Karpas-422 (cell line): ENCODE results near the gene SMYD3. TPM values are rescaled to one million over a fixed set of nuclear protein-coding genes. Genes with fewer than 3 reads are reported as not detected.

Source experiments
- DNase-seq: peaks from one replicate; pipeline ENCODE4 v3.0.0-alpha.2; 2015
- H2AFZ ChIP-seq: fragments of 200-600 bp; sonication (generic); 2 replicates; pipeline ENCODE4 v1.6.1; 2014; ENCODE audit warnings: antibody characterized with exemption, low read length, mixed read lengths
- H3K27ac ChIP-seq: fragments of 200-600 bp; sonication (generic); 2 replicates; pipeline ENCODE4 v1.5.1; 2014; ENCODE audit warnings: mild to moderate bottlenecking, low read length, moderate library complexity
- H3K27me3 ChIP-seq: fragments of 200-600 bp; sonication (generic); 2 replicates; pipeline ENCODE4 v1.6.1; 2014; ENCODE audit warnings: low read length, mixed read lengths
- H3K36me3 ChIP-seq: fragments of 200-600 bp; sonication (generic); 2 replicates; pipeline ENCODE4 v1.6.1; 2014; ENCODE audit warnings: low read length, mixed read lengths; ENCODE audit not compliant: insufficient read depth
- H3K4me1 ChIP-seq: fragments of 200-600 bp; sonication (generic); 2 replicates; pipeline ENCODE4 v1.6.1; 2014; ENCODE audit warnings: mild to moderate bottlenecking, low read length, mixed read lengths
- H3K4me2 ChIP-seq: fragments of 200-600 bp; sonication (generic); 2 replicates; pipeline ENCODE4 v1.6.1; 2014; ENCODE audit warnings: low read length, low read depth, mild to moderate bottlenecking; ENCODE audit not compliant: poor library complexity, severe bottlenecking
- H3K4me3 ChIP-seq: fragments of 200-600 bp; sonication (generic); 2 replicates; pipeline ENCODE4 v1.5.1; 2014; ENCODE audit warnings: mild to moderate bottlenecking, antibody characterized with exemption, low read length, mixed read lengths
- H3K79me2 ChIP-seq: fragments of 200-600 bp; sonication (generic); 2 replicates; pipeline ENCODE4 v1.6.1; 2014; ENCODE audit warnings: mild to moderate bottlenecking, low read length, mixed read lengths
- H3K9ac ChIP-seq: fragments of 200-600 bp; sonication (generic); 2 replicates; pipeline ENCODE4 v1.6.0; 2014; ENCODE audit warnings: low read length
- H3K9me2 ChIP-seq: fragments of 200-600 bp; sonication (generic), shearing (Covaris generic); replicated peaks from 2 replicates; pipeline ENCODE4 v1.6.0; 2014; ENCODE audit warnings: mild to moderate bottlenecking, low read length, moderate library complexity; ENCODE audit not compliant: insufficient read depth
- H3K9me3 ChIP-seq: fragments of 300-700, 200-600 bp; sonication (generic); 2 replicates; pipeline ENCODE4 v1.6.1; 2014; ENCODE audit warnings: low read length, mixed read lengths
- H4K20me1 ChIP-seq: fragments of 200-600 bp; sonication (generic); 2 replicates; pipeline ENCODE4 v1.6.1; 2014; ENCODE audit warnings: mild to moderate bottlenecking, antibody characterized with exemption, low read length, low read depth; ENCODE audit not compliant: insufficient read depth
- total RNA-seq: library from RNA; depleted of rRNA; stranded (reverse); fragments of >200 nt; shearing (Covaris generic); gene quantifications from 2 replicates; pipeline ENCODE4 v1.2.3, GENCODE V29; 2014; ENCODE audit warnings: low replicate concordance

Gene SMYD3
- total RNA-seq, 1 experiment from 2014 or later: 67.1 TPM

DNA sequence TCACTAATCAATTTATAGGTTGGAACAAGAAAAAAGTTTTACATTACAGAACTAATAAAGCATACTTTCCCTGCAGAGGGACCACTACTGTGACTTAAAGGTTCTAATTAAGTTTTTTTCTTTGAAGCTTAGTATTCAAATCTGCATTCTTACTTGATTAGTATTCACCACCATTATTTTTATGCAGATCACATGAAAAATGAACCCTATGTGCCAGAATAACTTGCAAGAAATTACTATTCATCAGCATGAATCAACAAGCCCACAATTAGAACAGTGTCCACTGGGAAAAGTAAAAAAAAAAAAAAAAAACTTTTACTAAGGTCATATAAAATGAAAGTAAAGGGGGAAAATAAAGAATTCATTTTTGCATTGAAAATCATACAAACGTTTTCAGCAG is 90.8 kb downstream of the SMYD3 start:
- H3K27ac ChIP-seq: no peak overlapping the region
- no peaks in the 10 kb centered on the region for H3K9me2 ChIP-seq
- no peak overlapping the region for H2AFZ ChIP-seq
- no peaks in the 10 kb centered on the region for H3K9me3 ChIP-seq
- H4K20me1 ChIP-seq: peaks cover 27% of the 10 kb centered on the region
- H3K9ac ChIP-seq: no peak overlapping the region
- H3K4me1 ChIP-seq: no peaks in the 10 kb centered on the region; the same call in 1 of the 2 replicates
- peaks cover 2% of the 10 kb centered on the region; the same call in 1 of the 2 replicates for H3K36me3 ChIP-seq
- no peaks in the 10 kb centered on the region for H3K79me2 ChIP-seq
- DNase-seq: no peak
- H3K4me2 ChIP-seq: no peak overlapping the region
- no peaks in the 10 kb centered on the region for H3K27me3 ChIP-seq
- no peak overlapping the region for H3K4me3 ChIP-seq

DNA sequence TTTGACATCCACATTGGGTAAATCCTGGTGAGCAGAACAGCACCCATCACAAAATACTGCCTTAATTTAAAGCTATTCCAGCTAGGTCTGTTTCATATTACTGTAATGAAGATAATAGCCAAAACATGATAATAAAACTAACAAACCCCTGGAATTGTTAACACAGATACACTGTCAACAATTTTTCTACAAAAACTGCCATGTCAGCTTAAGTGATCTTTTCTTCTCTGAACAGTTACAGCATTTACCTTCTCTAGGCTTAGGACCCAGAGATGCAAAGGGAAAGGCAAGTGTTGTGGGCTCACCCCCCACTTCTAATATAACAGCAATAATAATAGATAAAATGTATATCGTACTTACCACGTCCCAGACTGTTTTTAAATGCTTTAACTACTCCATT is 92.1 kb downstream of the SMYD3 start:
- no peaks in the 10 kb centered on the region for H3K79me2 ChIP-seq
- no peaks in the 10 kb centered on the region for H3K9me3 ChIP-seq
- H3K4me2 ChIP-seq: no peak overlapping the region
- no peak for DNase-seq
- H3K27ac ChIP-seq: no peak overlapping the region
- no peak overlapping the region for H3K4me3 ChIP-seq
- H4K20me1 ChIP-seq: peaks cover 19% of the 10 kb centered on the region; the same call in 1 of the 2 replicates
- H3K9me2 ChIP-seq: no peaks in the 10 kb centered on the region
- no peak overlapping the region for H2AFZ ChIP-seq
- no peak overlapping the region for H3K9ac ChIP-seq
- no peaks in the 10 kb centered on the region for H3K27me3 ChIP-seq
- no peaks in the 10 kb centered on the region; the same call in 1 of the 2 replicates for H3K4me1 ChIP-seq
- H3K36me3 ChIP-seq: peaks cover 2% of the 10 kb centered on the region; the same call in 1 of the 2 replicates

DNA sequence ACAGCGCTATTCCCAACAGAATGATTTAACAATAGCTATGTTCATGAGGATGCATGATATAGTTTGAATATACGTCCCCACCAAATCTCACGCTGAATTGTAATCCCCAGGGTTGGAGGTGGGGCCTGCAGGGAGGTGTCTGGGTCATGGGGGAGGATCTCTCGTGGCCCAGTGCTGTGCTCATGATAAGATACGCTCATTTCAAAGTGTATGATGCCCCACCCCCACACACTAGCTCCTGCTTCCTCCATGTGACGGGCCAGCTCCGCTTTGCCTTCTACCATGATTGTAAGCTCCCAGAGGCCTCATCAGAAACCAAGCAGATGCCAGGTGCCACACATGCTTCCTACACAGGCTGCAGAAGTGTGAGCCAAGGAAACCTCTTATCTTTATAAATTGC is 93.6 kb downstream of the SMYD3 start:
- DNase-seq: no peak
- no peaks in the 10 kb centered on the region for H3K9me3 ChIP-seq
- peaks cover 2% of the 10 kb centered on the region; the same call in 1 of the 2 replicates for H3K36me3 ChIP-seq
- no peak overlapping the region for H3K27ac ChIP-seq
- H3K9me2 ChIP-seq: no peaks in the 10 kb centered on the region
- no peaks in the 10 kb centered on the region for H3K27me3 ChIP-seq
- no peak overlapping the region for H2AFZ ChIP-seq
- no peak overlapping the region for H3K4me2 ChIP-seq
- peaks cover 13% of the 10 kb centered on the region; the same call in 1 of the 2 replicates for H4K20me1 ChIP-seq
- H3K9ac ChIP-seq: no peak overlapping the region
- no peaks in the 10 kb centered on the region for H3K79me2 ChIP-seq
- H3K4me3 ChIP-seq: no peak overlapping the region
- H3K4me1 ChIP-seq: no peaks in the 10 kb centered on the region; the same call in 1 of the 2 replicates

DNA sequence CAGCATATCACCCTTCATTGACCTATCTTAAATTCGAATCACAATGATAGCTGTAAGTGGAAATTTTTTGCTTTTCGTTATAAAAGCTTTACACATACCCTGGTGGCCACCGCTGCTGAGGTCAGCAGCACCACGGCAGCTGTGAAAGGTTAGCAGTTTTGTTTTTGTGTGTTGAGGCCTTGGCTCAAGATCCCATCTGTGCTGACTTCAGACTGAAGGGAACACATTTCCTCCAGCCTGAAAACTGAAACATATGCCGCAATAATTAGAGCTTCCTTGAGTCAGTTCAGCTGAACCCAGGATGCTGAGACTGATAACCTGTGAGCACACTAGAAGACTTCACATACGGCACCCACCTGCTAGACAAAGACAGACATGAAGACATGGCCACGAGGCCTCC is 103.0 kb downstream of the SMYD3 start:
- no peak overlapping the region for H3K9ac ChIP-seq
- H3K36me3 ChIP-seq: no peaks in the 10 kb centered on the region
- H3K4me3 ChIP-seq: no peak overlapping the region
- no peaks in the 10 kb centered on the region for H3K9me2 ChIP-seq
- no peak overlapping the region for H3K27ac ChIP-seq
- H3K79me2 ChIP-seq: no peaks in the 10 kb centered on the region
- no peaks in the 10 kb centered on the region for H3K27me3 ChIP-seq
- H3K9me3 ChIP-seq: no peaks in the 10 kb centered on the region
- DNase-seq: no peak
- no peak overlapping the region for H2AFZ ChIP-seq
- H3K4me1 ChIP-seq: no peaks in the 10 kb centered on the region; the same call in none of the 2 replicates
- peaks cover 43% of the 10 kb centered on the region for H4K20me1 ChIP-seq
- H3K4me2 ChIP-seq: no peak overlapping the region

DNA sequence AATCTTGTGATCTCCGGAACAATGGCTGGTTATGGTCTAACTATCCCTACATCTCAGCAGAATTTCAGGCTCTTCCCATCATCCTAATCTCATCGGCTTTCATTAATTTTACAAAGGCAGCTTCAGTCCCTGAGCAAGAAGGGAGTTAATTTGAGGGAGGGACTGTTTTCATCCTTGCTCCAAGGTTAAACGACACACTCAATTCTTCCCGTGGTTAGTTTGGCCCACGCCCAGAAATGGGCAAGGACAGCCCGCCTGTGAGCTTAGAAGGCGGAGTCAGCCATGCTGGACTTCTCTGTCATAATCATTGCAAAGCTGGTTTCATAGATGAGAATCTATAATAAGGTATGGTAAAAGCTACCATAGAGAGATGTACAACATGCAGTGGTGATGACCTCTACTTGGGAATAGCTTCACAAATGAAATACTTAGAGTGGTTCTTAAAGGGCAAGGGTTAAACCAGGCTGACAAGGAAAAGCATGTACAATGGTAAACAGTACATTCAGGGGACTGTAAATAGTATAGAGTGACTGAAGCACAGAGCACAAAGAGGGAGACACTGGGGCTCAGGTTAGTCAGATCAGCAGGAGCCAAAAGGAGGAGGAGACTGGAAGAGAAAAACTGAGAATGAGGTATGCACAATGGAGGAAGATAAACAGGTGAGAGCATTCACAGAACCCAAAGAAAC is 108.8 kb downstream of the SMYD3 start:
- Histone ChIP-seq H4K20me1 (peaks cover 74% of the 10 kb centered on the region), H3K27ac (no peak overlapping the region), H3K9me3 (no peaks in the 10 kb centered on the region), H3K36me3 (no peaks in the 10 kb centered on the region), H3K4me3 (no peak overlapping the region), H2AFZ (no peak overlapping the region), H3K9me2 (no peaks in the 10 kb centered on the region), H3K4me1 (no peaks in the 10 kb centered on the region), H3K4me2 (no peak overlapping the region), H3K27me3 (no peaks in the 10 kb centered on the region), H3K9ac (no peak overlapping the region), H3K79me2 (no peaks in the 10 kb centered on the region)
- DNase-seq: no peak

DNA sequence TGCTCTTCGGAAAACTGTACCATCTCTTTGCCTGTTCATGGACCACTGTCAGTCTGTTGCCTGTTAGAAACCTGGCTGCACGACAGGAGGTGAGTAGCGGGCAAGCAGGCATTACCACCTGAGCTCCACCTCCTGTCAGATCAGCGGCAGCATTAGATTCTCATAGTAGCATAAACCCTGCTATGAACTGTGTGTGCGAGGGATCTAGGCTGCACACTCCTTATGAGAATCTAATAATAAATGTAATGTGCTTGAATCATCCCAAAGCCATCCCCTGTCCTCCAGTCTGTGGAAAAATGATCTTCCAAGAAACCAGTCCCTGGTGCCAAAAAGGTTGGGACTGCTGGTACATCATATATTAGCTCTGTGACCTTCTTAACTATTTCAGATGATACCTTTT is 110.0 kb downstream of the SMYD3 start:
- no peak overlapping the region for H3K4me2 ChIP-seq
- H3K9me3 ChIP-seq: no peaks in the 10 kb centered on the region
- H3K4me1 ChIP-seq: no peaks in the 10 kb centered on the region
- H4K20me1 ChIP-seq: peaks cover 73% of the 10 kb centered on the region
- no peaks in the 10 kb centered on the region for H3K27me3 ChIP-seq
- DNase-seq: no peak
- H3K27ac ChIP-seq: no peak overlapping the region
- no peaks in the 10 kb centered on the region for H3K9me2 ChIP-seq
- H3K4me3 ChIP-seq: no peak overlapping the region
- no peak overlapping the region for H3K9ac ChIP-seq
- no peaks in the 10 kb centered on the region for H3K36me3 ChIP-seq
- H2AFZ ChIP-seq: no peak overlapping the region
- H3K79me2 ChIP-seq: no peaks in the 10 kb centered on the region

DNA sequence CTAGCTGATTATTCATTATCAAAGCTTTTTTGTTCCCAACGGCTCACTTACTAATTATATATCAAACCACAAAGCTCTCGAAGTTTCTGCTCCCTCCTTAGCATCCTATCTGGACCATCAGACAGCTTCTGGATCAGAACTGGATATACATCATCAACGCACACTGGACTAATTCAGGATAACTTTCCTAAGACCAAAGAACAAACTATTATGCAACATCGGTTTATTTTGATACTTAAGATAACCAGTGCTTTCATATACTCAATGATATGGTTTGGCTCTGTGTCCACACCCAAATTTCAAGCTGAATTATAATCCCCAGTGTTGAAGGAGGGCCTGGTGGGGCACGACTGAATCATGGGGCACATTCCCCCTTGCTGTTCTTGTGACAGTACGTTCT is 110.8 kb downstream of the SMYD3 start:
- DNase-seq: no peak
- H4K20me1 ChIP-seq: peaks cover 73% of the 10 kb centered on the region

DNA sequence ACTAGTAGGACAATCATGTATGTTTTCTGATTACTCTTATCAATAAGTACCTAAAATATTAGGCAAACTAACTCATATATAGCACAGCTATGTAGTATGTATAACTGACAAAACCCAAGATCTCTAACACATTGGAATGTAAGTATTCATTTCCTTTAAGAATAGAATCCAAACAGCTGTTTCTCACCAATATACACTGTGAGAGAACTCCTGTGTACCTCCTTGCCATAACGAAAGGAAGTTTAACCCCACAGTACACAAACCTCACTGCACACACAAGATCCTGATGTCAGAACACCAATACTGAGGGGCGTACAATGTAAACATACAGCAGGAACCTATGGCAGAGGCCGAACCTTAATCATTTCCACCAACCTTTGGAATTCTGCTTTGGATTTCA is 113.0 kb downstream of the SMYD3 start:
- DNase-seq: no peak
- peaks cover 8% of the 10 kb centered on the region for H3K9me3 ChIP-seq
- no peaks in the 10 kb centered on the region for H3K79me2 ChIP-seq
- H3K4me3 ChIP-seq: no peak overlapping the region
- no peak overlapping the region for H3K9ac ChIP-seq
- H3K4me2 ChIP-seq: no peak overlapping the region
- H3K36me3 ChIP-seq: no peaks in the 10 kb centered on the region
- H4K20me1 ChIP-seq: peaks cover 62% of the 10 kb centered on the region
- H3K9me2 ChIP-seq: no peaks in the 10 kb centered on the region
- no peak overlapping the region for H3K27ac ChIP-seq
- no peak overlapping the region for H2AFZ ChIP-seq
- H3K4me1 ChIP-seq: no peaks in the 10 kb centered on the region
- H3K27me3 ChIP-seq: no peaks in the 10 kb centered on the region

More for the DNA sequence above, 110.8 kb downstream of the SMYD3 start:
- Histone ChIP-seq H3K9me3 (peaks cover 4% of the 10 kb centered on the region), H3K79me2 (no peaks in the 10 kb centered on the region), H3K36me3 (no peaks in the 10 kb centered on the region), H3K4me1 (no peaks in the 10 kb centered on the region), H3K4me3 (no peak overlapping the region), H3K9me2 (no peaks in the 10 kb centered on the region), H3K9ac (no peak overlapping the region), H3K27me3 (no peaks in the 10 kb centered on the region), H3K27ac (no peak overlapping the region), H3K4me2 (no peak overlapping the region), H2AFZ (no peak overlapping the region)
